Rectal smooth muscle tissue (tissue), 1 donor: ENCODE results near the gene EMC10.
"Not testable (repeated sequence)": the region's sequence is repeated elsewhere in the genome, so short reads cannot be mapped to it uniquely, and the experiment has no call there.

Experiments used
- H3K27ac ChIP-seq: one replicate; pipeline ENCODE4 v1.7.0; 2013; ENCODE audit warnings: low read depth, low read length, inconsistent platforms
- H3K27me3 ChIP-seq: one replicate; pipeline ENCODE4 v1.7.0; 2013; ENCODE audit warnings: low read length; ENCODE audit not compliant: control insufficient read depth, insufficient read depth
- H3K36me3 ChIP-seq: one replicate; pipeline ENCODE4 v1.7.0; 2013; ENCODE audit warnings: low read length; ENCODE audit not compliant: control insufficient read depth, insufficient read depth
- H3K4me1 ChIP-seq: one replicate; pipeline ENCODE4 v1.7.0; 2013; ENCODE audit warnings: low read length; ENCODE audit not compliant: control insufficient read depth, insufficient read depth
- H3K4me3 ChIP-seq: one replicate; pipeline ENCODE4 v1.7.0; 2013; ENCODE audit warnings: low read length
- H3K9ac ChIP-seq: one replicate; pipeline ENCODE4 v1.7.0; 2013; ENCODE audit warnings: low read length

EMC10 gene

DNA sequence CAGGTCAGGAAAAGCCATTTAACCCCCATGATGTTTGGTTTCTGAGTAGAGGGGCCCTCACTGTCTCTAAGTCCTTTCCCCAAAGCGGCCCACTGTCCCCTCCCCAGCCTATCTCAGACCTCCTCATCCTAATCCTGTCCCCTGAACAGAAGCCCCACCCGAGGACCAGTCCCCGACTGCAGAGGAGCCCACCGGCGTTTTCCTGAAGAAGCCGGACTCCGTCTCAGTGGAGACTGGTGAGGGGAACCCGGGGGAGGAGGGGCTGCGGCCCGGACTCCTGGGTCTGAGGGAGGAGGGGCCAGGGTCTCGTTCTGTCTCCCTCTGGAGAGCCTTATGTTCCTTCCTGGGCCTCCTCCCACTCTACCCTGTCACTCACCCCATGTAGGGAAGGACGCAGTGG, 40.7 kb upstream of the EMC10 start:
- H3K4me1 ChIP-seq, result no peaks in the 10 kb centered on the region
- H3K36me3 ChIP-seq, result no peaks in the 10 kb centered on the region
- no peak overlapping the region for H3K4me3 ChIP-seq
- peaks cover 6% of the 10 kb centered on the region for H3K27me3 ChIP-seq
- no peak overlapping the region for H3K27ac ChIP-seq
- H3K9ac ChIP-seq, result no peak overlapping the region

DNA sequence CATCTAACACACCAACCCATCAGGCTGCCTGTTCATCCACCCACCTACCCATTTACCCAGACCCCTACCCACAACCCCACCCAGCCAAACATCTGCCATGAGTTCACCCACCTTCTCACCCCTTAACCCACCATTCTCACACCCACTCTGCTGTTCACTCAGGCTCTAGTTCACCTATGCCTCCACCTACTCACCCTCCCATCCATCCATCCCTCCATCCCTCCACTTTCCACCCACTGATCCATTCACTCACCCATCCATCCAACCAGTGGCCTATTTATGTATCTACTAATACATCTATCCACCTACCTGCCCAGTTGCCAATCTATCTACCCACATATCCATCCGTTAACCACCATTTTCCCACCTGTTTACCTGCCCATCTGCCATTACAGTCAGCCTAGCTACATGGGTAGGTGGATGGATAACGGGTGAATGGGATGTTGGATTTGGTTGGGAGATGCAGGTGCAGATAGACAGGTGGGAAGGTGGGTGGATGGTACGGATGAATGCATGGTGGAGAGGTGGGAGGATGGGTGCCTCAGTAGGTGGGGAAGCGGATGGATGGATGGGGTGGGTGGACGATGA, 38.4 kb upstream of the EMC10 start:
- H3K9ac ChIP-seq, result no peak overlapping the region
- no peak overlapping the region for H3K27ac ChIP-seq
- H3K36me3 ChIP-seq, result no peaks in the 10 kb centered on the region
- H3K4me3 ChIP-seq, result no peak overlapping the region
- H3K27me3 ChIP-seq, result peaks cover under 1% of the 10 kb centered on the region
- no peaks in the 10 kb centered on the region for H3K4me1 ChIP-seq

DNA sequence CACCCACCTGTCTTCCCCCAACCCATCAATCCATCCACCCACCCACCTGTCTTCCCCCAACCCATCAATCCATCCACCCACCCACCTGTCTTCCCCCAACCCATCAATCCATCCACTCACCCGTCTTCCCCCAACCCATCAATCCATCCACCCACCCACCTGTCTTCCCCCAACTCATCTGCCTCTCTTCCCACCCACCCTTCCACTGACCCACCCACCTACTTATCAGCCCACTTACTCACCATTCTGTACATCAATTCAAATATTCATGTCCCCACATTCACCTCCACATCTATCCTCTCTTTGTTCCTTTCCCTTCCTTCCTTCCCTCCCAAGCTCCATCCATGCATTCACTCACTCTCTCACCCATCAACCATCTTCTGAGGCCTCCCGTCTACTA, 37.2 kb upstream of the EMC10 start:
- not testable (repeated sequence) for H3K9ac ChIP-seq, H3K27me3 ChIP-seq, H3K27ac ChIP-seq, H3K36me3 ChIP-seq, H3K4me1 ChIP-seq, H3K4me3 ChIP-seq

DNA sequence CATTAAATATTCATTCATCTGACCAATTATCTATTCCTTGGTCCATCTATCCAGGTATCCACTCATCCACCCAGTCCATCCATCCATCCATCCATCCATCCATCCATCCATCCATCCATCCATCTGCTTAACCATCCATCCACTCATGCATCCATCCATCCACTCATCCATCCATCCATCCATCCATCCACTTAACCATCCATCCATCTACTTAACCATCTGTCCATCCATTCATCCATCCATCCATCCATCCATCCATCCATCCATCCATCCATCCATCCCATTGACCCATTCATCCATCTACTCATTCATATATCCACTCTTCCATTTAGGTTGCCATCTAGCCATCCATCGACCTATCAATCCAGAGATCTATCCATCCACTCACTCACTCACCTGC, 32.2 kb upstream of the EMC10 start:
- Histone ChIP-seq H3K36me3 (no peaks in the 10 kb centered on the region), H3K4me1 (no peaks in the 10 kb centered on the region), H3K27me3 (no peaks in the 10 kb centered on the region), H3K27ac (no peak overlapping the region), H3K4me3 (no peak overlapping the region), H3K9ac (no peak overlapping the region)

DNA sequence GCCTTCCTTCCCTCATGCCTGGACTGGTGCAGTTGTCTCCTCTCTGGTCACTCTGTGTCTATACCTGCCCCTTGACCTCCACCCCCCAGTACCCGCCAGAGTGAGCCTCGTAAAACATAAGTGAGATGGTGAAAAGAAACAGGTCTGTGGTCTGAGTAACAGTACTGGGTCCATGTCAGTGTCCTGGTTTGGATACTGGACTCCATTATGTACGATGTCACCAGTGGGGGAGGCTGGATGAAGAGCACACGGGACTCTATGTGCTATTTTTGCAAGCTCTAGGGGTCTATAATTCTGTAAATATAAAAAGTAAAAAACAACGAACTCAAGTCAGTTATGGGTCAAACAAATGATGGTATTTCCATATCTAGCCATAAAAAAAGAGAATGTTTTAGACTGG, 29.3 kb upstream of the EMC10 start:
- no peaks in the 10 kb centered on the region for H3K27me3 ChIP-seq
- no peak overlapping the region for H3K27ac ChIP-seq
- no peaks in the 10 kb centered on the region for H3K36me3 ChIP-seq
- H3K4me3 ChIP-seq, result no peak overlapping the region
- H3K4me1 ChIP-seq, result no peaks in the 10 kb centered on the region
- no peak overlapping the region for H3K9ac ChIP-seq

DNA sequence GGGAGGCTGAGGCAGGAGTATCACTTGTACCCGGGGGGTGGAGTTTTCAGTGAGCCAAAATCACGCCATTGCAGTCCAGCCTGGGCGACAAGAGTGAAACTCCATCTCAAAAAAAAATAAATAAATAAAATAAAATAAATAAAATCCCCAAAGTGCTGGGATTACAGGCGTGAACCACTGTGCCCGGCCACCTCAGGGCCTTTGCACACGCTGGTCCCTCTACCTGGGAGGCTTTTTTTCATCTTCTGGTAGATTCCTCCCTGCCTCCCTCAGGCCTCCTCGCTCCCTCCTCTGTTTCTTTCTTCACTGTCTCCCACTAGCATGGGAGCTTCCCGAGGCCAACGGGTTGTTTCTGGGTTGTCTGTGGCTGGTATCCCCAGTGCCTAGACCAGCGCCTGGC, 28.6 kb upstream of the EMC10 start:
- no peak overlapping the region for H3K4me3 ChIP-seq

DNA sequence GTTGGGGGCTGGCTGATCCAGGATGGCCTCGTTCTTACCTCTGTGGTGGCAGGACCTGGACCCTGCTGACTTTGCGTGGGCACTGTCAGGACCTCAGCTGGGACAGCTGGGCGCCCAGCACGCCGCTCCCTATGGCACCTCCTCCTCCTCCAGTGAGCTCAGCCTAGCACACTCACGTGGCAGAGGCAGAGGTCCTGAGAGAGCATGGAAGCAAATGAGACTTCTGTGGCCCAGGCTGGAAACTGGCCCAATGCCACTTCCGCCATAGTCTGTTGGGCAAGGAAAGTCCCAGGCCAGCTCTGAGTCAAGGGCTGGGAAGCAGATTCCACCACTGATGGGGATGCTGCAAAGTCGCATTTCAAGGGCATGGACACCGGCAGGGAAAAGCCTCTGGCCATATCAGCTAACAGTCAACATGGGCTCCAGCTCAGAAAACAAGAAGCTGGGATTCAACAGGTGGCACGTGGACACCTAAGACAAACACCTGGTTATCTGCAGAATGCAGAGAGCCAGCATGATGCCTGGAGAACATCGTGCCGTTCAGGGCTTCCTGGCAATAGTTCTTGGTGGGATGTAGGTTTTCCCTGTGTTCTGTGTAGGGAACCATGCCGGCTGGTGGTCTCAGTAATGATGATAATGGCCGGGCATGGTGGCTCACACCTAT, 26.9 kb upstream of the EMC10 start:
- Histone ChIP-seq H3K9ac (no peak overlapping the region), H3K36me3 (no peaks in the 10 kb centered on the region), H3K27me3 (no peaks in the 10 kb centered on the region), H3K27ac (no peak overlapping the region), H3K4me3 (no peak overlapping the region), H3K4me1 (no peaks in the 10 kb centered on the region)

More for the DNA sequence above, 28.6 kb upstream of the EMC10 start:
- no peak overlapping the region for H3K27ac ChIP-seq
- no peak overlapping the region for H3K9ac ChIP-seq
- no peaks in the 10 kb centered on the region for H3K36me3 ChIP-seq
- no peaks in the 10 kb centered on the region for H3K4me1 ChIP-seq
- no peaks in the 10 kb centered on the region for H3K27me3 ChIP-seq

DNA sequence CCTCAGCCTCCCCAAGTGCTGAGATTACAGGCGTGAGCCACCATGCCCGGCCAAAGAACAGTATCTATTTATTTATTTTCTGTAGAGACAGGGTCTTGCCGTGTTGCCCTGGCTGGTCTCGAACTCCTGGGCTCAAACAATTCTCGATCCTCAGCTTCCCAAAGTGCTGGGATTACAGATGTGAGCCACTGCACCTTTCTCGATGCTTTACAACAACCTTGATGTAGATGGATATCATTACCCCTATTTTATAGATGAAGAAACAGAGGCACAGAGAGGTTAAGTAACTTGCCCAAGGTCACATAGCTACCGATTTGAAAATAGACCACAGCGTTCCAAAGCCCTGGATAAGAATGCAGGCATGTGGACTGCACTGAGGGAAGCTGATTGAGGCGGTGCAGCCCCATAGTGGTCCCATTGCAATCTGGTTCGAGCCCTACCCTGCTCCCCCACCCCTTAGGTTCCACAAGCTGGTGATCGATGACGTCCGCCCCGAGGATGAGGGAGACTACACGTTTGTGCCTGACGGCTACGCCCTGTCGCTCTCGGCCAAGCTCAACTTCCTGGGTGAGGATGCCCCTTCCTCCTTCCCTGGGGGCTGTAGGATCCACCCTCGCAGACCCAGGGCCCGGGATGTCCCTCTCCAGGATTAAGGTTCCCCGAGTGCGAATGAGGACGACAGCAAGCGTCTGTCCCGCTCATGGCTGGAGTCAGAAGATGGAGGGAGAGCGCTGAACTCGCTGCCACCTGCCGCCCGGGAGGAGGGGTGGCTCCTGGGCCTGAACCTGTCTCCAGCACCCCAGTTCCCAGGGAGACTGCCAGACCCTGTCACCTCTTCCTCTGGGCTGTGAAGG, 25.7 kb upstream of the EMC10 start:
- no peaks in the 10 kb centered on the region for H3K36me3 ChIP-seq
- H3K27ac ChIP-seq, result no peak overlapping the region
- H3K4me1 ChIP-seq, result no peaks in the 10 kb centered on the region
- H3K9ac ChIP-seq, result no peak overlapping the region
- H3K27me3 ChIP-seq, result no peaks in the 10 kb centered on the region
- H3K4me3 ChIP-seq, result no peak overlapping the region

DNA sequence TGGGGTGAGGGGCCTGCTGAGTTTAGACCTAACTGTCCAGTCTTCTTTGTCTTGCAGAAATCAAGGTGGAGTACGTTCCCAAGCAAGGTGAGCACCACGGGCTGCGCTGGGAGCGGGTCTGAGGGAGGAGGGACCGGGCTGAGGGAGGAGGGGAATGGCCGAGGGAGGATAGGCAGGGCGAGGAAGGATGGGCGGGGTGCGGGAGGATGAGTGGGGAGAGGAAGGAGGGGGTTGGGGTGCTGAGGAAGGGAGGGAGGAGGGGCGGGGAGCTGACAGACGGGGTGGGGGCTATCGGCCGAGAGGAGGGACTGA, 25.1 kb upstream of the EMC10 start:
- Histone ChIP-seq H3K4me3 (no peak overlapping the region), H3K36me3 (no peaks in the 10 kb centered on the region), H3K27me3 (no peaks in the 10 kb centered on the region), H3K27ac (no peak overlapping the region), H3K4me1 (no peaks in the 10 kb centered on the region), H3K9ac (no peak overlapping the region)

DNA sequence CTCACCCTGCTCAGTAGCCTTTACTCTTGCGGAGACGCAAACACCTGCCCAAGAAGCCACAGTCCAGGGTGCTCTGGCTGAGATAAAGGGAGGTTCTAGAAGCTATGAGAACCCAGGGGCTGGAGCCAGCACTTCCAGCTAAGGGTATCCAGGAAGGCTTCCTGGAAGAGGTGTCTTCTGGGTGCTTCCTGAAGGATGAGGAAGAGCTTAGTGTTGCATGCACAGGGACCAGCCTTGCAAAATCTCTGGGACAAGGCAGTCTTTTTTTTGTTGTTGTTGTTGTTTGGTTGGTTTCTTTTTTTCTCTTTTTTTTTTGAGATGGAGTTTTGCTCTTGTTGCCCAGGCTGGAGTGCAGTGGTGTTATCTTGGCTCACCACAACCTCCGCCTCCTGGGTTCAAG, 23.1 kb upstream of the EMC10 start:
- no peaks in the 10 kb centered on the region for H3K36me3 ChIP-seq
- no peak overlapping the region for H3K4me3 ChIP-seq
- no peaks in the 10 kb centered on the region for H3K4me1 ChIP-seq
- H3K27ac ChIP-seq, result no peak overlapping the region
- H3K9ac ChIP-seq, result no peak overlapping the region
- peaks cover 3% of the 10 kb centered on the region for H3K27me3 ChIP-seq

DNA sequence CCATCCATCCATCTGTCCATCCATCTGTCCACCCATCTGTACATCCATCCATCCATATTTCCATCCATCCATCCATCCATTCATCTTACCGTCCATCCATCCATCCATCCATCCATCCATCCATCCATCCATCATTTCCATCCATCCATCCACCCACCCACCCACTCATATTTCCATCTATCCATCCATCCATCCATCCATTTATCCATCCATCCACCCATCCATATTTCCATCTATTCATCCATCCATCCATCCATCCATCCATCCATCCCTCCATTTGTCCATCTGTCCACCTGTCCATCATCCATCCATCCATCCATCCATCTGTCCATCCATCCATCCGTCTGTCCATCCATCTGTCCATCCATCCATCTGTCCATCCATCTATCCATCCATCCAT, 20.3 kb upstream of the EMC10 start:
- H3K4me1 ChIP-seq, result no peaks in the 10 kb centered on the region
- no peak overlapping the region for H3K9ac ChIP-seq
- H3K27ac ChIP-seq, result no peak overlapping the region
- no peak overlapping the region for H3K4me3 ChIP-seq
- H3K36me3 ChIP-seq, result no peaks in the 10 kb centered on the region
- H3K27me3 ChIP-seq, result peaks cover 12% of the 10 kb centered on the region

DNA sequence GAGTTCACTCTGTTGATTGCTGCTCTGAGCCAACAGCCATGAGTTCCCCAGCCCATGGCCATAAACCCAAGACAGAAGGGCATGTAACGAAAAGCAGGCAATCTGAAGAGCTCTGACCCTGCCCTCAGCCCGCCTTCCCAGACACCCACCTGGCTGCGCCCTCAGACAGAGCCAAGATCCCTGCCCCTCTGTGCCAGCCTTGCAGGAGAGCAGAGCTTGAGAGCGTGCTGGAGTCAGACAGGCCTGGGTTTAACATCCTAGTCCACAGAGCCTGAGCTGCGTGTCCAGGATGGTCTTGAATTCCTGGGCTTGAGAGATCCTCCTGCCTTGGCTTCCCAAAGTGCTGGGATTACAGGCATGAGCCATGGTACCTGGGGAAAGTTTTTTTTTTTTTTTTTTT, 19.0 kb upstream of the EMC10 start:
- H3K36me3 ChIP-seq, result no peaks in the 10 kb centered on the region
- H3K4me3 ChIP-seq, result no peak overlapping the region
- no peak overlapping the region for H3K9ac ChIP-seq
- no peaks in the 10 kb centered on the region for H3K4me1 ChIP-seq
- no peak overlapping the region for H3K27ac ChIP-seq
- peaks cover 15% of the 10 kb centered on the region for H3K27me3 ChIP-seq
